ENCODE results near the gene RASSF3. TPM values are rescaled to one million over a fixed set of nuclear protein-coding genes. Genes with fewer than 3 reads are reported as not detected.
A peak's percentile ranks its signal among the peaks of the same experiment; 100 is the strongest.

The RASSF3 gene
- total and polyA plus RNA-seq, 2 of the 13 experiments (the other 11 are each of a cell fraction or from before 2014, with no cell fraction given) = 15.5 to 16.0 TPM

- TF ChIP-seq ZNF770 (CRISPR knock-in tag; IDR thresholded peaks at IDR 0.05) = no peak
- peak; percentile 50; the same call in 1 of the 2 replicates for TF ChIP-seq HDAC2 (CRISPR knock-in tag; IDR thresholded peaks at IDR 0.05)
- TF ChIP-seq KLF6 (CRISPR knock-in tag; IDR thresholded peaks at IDR 0.05) = no peak
- 0 out of 2 replicates have a peak, but pooled peaks have one; percentile 36 for TF ChIP-seq KMT2B (CRISPR knock-in tag; IDR thresholded peaks at IDR 0.05)
- TF ChIP-seq TGIF2 (CRISPR knock-in tag; IDR thresholded peaks at IDR 0.05) = peak; percentile 59; the same call in 1 of the 2 replicates
- no peak for TF ChIP-seq GLMP (CRISPR knock-in tag; IDR thresholded peaks at IDR 0.05; ENCODE audit: borderline replicate concordance)
- 0 out of 2 replicates have a peak, but pooled peaks have one; percentile 27 for TF ChIP-seq KDM3A (CRISPR knock-in tag; IDR thresholded peaks at IDR 0.05; ENCODE audit: low read depth)
- no peak for TF ChIP-seq WIZ (CRISPR knock-in tag; IDR thresholded peaks at IDR 0.05)
- peak; percentile 13 for TF ChIP-seq ASH2L (IDR thresholded peaks at IDR 0.05; ENCODE audit: insufficient read length, low read depth, low read length)
- TF ChIP-seq ZNF264 (CRISPR knock-in tag; IDR thresholded peaks at IDR 0.05) = 0 out of 2 replicates have a peak, but pooled peaks have one; percentile 38
- 0 out of 2 replicates have a peak, but pooled peaks have one; percentile 6 for TF ChIP-seq TBX2 (CRISPR knock-in tag; IDR thresholded peaks at IDR 0.05; ENCODE audit: borderline replicate concordance)
- no peak; the same call in 1 of the 2 replicates for TF ChIP-seq MIER2 (CRISPR knock-in tag; IDR thresholded peaks at IDR 0.05)
- TF ChIP-seq CHCHD3 (CRISPR knock-in tag; IDR thresholded peaks at IDR 0.05) = no peak
- peak; percentile 21; the same call in 1 of the 2 replicates for TF ChIP-seq PHF8 (CRISPR knock-in tag; IDR thresholded peaks at IDR 0.05)
- peak; percentile 14; the same call in 1 of the 2 replicates for TF ChIP-seq ARID5B (CRISPR knock-in tag; IDR thresholded peaks at IDR 0.05)
- TF ChIP-seq CSRNP2 (CRISPR knock-in tag; conservative IDR thresholded peaks at IDR 0.05; ENCODE audit: low read depth) = no peak
- peak; percentile 16; the same call in 1 of the 2 replicates for TF ChIP-seq STAG1 (CRISPR knock-in tag; IDR thresholded peaks at IDR 0.05)
- TF ChIP-seq SIN3B (IDR thresholded peaks at IDR 0.05; ENCODE audit: low read length) = no peak
- peak; percentile 44; the same call in 1 of the 2 replicates for TF ChIP-seq POLR2AphosphoS5 (IDR thresholded peaks at IDR 0.05; ENCODE audit: low read depth, low read length)
- no peak for TF ChIP-seq ZNF737 (CRISPR knock-in tag; IDR thresholded peaks at IDR 0.05; ENCODE audit: borderline replicate concordance)
- TF ChIP-seq SAP130 (CRISPR knock-in tag; IDR thresholded peaks at IDR 0.05; ENCODE audit: low read depth) = peak; percentile 65
- TF ChIP-seq ZNF468 (CRISPR knock-in tag; IDR thresholded peaks at IDR 0.05) = no peak
- peak; percentile 8; the same call in 1 of the 2 replicates for TF ChIP-seq SMC3 (IDR thresholded peaks at IDR 0.05; ENCODE audit: low read length)
Measured at GRCh38 chr12:64608901-64609535, 1.3 kb upstream of the RASSF3 start (continued).

Measured in HepG2 (cell line).